HL-60/S4 treated with retinoic acid at 250 ng/mL for 4 days and 3 days (cell line): ENCODE data around the gene NPY.

Experiments
- in situ Hi-C: fragments of 300-500 bp; cut with MboI; formaldehyde crosslinking; loops from 2 replicates; pipeline ENCODE4 v1.7.0; 2022; ENCODE audit warnings: low sequenced_read_pairs

Gene NPY

DNA sequence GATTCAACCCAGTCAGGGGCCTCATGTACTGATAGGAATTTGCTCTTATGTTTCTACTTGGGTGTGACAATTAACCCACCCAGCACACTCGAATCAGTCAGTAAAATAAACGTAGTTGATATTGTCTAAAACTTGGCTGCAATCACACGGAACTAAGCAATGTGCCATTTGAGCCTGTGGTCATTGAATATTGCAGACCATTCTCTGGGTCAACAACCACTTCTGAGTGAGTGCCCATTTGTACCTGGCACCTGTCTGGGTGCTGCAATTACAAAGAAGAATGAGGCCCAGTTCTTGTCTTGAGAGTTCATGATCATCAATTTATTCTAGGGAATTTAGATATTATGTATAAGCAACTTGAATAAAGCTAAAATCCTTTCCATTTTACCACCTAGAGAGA is 29.8 kb downstream of the NPY start:
- in situ Hi-C loops, result no loop called here

DNA sequence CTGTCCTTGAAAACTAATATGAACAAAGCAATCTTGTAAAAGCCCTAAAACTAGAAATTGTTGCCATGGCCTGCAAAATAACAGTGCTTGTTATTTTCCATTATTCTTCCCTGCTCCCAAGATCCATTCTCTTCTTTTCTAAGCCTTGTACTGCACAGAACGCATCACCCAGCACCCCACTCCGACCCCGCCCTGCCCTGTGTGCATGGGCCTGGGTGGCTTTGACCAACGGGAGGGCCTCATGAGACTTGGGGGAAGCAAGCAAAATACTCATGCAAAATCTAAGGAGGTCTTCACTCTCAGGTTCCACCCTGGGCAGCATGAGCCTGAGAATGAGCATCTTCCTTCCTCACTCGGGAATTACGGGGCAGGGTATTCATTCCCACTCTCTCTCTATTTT is 32.4 kb downstream of the NPY start:
- in situ Hi-C loops, result no loop called here

DNA sequence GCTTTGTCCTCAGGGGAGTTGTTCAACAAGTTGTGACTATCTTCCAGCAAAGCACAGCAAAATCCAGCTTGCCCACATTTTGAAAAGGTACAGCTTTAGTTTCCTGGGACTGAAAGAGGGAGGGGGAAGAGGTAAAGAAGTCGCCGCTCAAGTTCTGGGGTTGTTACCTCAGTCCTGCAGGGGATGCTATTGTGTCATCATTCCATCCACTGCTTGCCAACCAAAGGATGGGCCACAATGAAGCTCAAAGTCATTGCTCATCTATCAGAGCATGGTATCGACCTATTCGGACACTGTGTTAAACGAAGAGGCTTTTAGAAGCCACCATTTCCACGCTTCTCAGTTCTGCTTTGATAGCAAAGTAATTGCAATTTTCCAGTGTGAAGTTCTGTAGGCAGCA is 34.3 kb downstream of the NPY start:
- in situ Hi-C loops, result no loop called here

DNA sequence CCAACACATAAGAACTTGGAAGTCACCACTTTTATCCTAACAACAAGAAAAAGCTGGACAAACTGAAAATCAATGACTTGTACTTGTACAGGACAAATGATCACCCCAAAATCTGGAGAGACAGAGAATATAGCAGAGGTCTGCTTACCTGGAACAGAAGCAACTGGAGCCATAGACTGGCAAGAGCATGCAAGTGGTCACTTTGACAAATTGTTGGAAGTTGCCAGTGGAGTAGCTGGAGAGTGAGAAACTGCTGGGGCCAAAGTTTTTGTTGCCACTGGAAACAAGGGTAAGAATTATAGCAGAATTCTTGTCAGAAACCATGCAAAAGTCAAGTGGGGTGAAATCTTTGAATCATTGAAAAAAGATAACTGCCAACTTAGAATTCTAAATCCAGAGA is 35.2 kb downstream of the NPY start:
- in situ Hi-C loops, result no loop called here

DNA sequence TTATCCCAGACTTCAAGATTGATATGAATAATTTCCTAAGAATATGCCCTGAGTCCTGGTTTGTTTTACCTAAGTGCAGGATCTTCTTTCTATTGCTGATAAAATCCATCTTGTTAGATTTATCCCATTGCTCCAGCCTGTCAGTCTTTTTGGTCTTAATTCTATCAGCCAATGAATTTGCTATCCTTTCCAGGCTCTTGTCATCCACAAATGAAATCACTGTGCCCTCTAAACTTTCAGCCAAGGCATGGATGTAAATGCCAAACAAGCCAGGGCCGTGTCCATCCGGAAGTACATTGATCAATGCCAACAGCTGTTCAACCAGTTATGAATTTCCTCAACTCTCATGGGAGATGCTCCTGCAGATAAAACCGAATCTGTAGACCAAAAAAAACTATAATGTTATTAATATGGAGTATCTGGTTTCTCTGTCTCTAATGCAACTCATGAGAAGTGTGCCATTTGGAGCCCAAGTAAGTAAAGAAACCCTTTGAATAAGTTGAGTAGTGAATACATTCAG is 40.0 kb downstream of the NPY start:
- in situ Hi-C loops, result no loop called here

DNA sequence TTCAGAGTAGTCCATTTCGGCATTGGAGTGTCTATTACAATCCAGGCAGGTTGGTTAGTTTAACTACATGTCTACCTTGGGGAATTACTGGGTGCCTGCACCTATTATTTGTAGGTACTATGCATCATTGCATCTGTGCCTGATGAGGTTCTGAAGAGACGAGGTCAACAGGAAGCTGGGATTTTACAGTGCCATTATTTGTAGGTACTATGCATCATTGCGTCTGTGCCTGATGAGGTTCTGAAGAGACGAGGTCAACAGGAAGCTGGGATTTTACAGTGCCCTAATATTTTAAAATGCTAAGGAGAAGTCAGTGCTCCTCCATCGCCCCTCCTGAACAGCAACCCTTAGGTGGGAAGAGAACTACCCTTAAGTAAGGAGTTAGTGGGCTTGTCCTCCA is 41.7 kb downstream of the NPY start:
- in situ Hi-C loops, result no loop called here

DNA sequence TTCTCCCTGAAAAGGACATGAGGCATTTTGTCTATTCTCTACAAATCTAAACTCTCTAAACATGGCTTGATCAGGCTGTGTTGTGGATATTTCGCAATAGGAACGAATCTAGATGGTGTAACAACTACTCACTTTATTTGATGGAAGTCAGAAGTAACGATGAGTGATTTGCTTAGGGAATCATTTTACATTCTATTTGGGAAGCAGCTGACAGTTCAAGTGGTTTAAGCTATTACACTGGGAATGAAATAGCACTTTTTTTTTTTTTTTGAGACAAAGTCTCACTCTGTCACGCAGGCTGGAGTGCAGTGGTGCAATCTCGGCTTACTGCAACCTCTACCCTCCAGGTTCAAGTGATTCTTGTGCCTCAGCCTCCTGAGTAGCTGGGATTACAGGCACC is 44.1 kb downstream of the NPY start:
- in situ Hi-C loops, result no loop called here

DNA sequence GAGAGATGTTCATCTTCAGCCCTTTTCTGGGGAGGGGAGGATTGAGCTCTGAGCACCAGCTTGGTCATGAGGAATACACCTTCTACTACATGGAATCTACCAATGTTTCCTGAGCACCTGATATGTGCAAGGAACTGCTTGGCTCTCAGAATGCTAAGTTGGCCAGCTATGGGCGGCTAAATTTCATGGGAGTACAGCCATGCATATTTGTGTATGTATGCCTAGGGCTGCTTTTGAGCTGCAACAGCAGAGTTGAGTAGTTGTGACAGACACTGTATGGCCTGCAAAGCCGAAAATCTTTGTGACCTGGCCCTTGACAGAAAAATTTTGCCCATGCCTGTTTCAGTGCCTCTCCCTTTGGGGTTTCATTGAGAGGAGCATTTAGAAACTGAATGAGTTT is 44.9 kb downstream of the NPY start:
- in situ Hi-C loops, result no loop called here

DNA sequence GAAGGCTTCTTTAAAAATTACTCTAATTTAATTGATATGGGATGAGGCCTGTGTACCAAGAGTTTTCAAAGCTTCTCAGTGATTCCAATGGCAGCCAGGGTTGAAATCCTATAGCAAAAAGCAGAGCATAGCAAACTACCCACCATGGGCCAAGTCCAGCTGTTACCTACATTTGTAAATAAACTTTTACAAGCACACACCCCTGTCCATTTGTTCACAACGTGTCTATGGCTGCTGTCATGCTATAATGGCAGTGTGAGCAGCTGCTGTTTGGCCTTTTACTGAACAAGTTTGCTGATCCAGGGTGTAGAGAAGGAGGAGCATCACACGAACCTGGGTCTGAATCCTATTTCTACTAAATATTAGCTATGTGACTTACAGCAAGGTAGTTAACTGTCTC is 50.0 kb downstream of the NPY start:
- in situ Hi-C loops, result no loop called here

DNA sequence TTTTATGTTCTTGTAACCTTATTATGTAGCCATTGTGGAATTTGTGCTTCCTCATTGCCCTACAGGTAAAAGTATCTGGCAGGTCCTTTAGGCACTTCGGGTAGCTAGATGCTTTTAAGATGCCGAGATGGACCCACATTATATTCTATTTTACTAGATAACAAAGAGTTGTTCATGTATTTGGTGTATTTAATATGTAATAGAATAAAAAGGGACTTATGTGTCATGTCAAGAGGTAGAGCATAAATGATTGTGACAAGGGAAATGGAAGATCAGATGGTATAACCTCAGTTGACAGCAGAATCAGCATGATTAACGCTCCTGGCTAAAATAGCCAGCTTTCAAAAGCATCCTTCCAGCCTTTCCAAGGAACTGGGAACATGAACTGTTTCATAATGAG is 50.6 kb downstream of the NPY start:
- in situ Hi-C loops, result no loop called here

DNA sequence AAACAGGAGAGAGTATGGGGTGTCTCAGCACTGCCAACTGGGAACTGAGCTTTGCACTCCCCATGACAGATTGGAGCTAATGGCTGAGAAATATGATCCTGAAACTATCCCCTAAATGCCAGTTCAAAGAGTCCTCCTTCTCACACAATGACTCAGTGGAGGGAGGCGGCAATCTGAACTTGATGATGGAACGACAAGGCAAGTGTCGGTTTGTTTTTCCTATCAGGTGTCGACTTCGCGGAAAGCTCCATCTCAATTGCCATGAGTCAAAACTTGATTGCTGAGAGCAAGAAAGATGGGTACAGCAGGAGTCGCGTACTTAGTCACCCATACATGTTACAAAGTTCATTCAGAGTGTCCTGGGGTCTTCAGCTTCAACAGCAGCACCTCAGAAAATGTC is 52.5 kb downstream of the NPY start:
- in situ Hi-C loops, result no loop called here

DNA sequence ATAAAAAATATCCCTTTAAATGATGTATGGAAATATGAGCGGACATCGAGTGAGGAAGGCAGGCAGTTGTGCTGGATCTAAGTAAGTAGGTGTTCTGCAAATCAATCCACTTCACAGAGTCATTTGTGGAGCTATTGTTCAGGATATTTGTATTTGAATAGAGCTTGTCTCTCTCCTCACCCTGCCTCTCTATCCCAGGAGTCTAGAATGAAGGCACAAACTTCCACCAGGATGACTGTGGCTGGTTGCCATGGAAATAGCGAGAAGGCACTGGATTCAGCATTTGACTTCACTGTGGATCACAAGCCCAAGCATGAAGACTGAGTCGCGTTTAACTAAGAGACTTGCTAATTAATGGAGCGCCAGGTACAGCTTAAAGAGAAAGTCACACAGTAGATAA is 53.2 kb downstream of the NPY start:
- in situ Hi-C loops, result no loop called here

DNA sequence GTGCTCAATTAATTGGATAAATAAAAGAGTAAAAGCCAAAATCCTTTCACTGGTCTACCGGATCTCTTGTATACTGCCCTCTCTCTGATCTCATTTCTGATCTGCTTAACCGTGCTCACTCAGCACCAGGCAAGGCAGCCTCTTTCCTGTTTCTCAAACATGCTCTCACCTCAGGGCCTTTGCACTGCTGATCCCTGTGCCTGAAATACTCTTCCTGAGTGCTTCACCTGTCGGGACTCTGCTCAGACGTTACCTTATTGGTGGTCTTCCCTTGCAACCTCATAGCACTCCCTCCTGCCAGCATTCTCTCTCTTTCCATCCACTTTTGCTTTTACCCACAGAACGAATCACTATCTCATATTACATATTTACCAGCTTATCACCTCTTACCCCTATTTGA is 55.6 kb downstream of the NPY start:
- in situ Hi-C loops, result no loop called here

DNA sequence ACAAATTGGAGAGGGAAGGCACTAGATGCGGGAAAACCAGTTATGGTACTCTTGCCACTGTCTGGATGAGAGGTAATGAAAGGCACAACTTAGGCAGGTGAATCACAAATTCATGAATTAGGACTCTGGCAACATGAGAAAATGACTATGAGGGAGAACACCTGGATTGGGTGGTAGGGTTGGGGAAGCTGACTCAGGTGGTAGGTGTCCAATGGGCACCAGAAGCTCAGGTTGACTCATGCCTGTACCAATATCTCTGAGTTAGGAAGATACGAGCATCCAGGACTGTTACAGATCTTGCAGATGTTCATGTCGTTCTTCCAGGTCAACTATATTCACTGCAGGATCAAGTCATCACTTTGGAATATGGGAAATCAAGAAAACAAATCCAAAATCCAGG is 56.7 kb downstream of the NPY start:
- in situ Hi-C loops, result no loop called here
